Hepatic stellate cell (primary cell): ENCODE results near the gene CDH8.
"Not testable (repeated sequence)": the region's sequence is repeated elsewhere in the genome, so short reads cannot be mapped to it uniquely, and the experiment has no call there.

Experiments
- DNase-seq: peaks from one replicate; pipeline ENCODE4 v3.0.0; 2011; ENCODE audit warnings: low spot score

Gene CDH8

DNA sequence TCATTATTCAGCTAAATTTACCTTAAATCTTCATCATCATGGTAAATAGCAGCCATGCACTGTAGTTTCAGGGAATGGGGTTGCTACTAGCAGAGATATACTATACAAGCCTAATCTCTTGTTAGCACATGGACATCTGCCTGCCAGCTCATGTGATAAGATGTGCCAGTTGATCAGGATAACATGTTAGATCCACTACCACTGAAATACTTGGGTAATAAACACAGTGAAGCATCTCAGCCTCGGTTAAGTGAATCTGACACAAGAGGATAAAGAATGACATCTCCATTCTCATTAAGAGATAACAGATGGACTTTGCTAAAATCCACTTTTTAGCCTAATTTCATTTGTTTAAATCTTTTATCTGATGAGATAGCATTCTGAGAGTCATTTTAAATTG is 256.1 kb downstream of the CDH8 start:
- no peak for DNase-seq

- no peak for DNase-seq
Measured at GRCh38 chr16:61770301-61770700, 265.9 kb downstream of the CDH8 start.

DNA sequence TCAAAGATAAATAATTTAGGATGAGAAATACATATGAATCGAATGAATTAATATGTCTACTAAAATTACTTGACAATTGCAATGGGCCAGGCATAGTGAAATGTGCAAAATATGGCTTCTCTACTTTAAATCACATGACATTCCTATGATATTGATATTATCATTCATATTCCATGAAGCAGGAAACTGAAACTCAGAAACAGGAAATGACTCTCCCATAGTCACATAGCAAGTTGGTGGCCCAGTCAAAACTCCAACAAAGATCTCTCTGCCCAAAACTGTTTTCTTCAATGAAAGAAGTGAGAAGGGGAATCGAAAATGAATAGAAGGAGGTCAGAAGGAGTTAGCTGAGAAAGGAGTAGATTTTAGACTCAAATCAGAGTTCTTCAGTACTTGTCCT is 272.2 kb downstream of the CDH8 start:
- no peak for DNase-seq

DNA sequence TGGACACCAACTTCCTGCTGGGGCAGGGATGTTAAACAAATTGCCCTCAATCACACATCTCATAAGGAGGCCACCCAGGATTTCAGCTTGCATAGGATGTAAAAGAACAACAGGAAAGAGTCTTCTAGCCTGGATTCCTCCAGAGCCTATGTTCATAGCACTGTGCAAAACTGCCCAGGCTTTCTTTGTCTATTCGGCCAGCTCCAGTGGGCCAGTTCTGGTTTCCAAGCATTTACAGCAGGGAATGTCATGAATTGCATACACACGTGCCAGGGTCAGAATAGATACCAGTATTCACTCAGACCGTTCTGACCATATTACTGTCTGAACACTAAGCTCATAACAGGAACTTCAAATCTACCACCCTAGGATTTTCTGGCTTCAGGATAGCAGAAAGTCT is 273.2 kb downstream of the CDH8 start:
- no peak for DNase-seq

DNA sequence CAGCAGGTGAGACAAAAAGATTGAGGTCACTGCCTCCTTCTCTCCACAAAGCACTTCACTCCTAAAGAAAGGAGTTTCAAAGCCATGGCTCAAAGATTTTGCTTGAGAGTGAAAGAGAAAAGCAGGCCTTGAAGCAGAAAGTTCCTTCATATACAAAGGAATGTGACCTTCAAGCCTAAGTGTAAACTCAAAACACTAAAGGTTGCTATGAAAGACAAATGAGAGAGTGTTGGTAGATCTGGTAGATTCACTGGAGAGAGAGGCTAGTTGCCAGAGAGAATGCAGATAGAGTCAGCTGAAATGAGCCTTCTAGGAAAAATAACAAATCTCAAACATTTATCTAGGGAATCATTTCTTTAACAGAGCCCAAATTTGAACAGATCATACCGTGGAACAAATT is 305.2 kb downstream of the CDH8 start:
- no peak for DNase-seq

- no peak for DNase-seq
Measured at GRCh38 chr16:61726701-61727100, 309.5 kb downstream of the CDH8 start.

DNA sequence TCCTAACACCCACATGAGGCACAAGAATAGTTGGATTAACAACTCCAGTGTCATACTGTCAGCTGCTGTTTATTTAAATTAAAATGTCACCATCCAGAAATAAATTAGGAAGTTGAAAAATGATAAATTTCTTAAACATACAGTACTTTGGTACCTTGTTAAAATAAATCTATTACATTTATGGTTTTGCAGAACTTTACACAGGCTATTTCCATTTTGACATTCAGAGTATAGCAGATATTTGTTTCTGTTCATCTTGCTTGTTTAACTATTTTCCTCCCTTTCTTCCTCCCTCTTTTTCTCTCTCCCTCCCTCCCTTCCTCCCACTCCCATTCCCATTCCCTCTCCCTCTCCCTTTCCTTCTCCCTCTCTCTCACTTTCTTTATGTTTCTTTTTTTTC is 310.1 kb downstream of the CDH8 start:
- no peak for DNase-seq

DNA sequence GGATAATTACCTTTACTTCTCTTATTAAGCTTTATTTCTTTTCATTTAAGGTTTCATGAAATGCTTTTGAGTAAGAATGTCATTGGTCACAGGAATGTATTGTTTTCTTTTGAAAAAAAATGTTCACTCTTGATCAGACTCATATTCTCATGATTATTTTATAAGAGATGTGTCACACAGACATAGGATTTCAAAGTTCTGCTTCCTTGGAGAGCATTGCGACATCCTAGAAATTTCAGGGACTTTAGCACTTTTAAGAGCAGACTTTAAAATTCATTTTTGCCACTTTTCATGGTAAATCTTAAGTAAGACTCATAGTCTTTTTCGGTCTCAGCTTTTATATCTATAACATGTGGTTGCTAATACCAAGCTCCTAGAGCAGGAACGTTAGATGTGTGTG is 314.7 kb downstream of the CDH8 start:
- no peak for DNase-seq

- no peak for DNase-seq
Measured at GRCh38 chr16:61715393-61715792, 320.8 kb downstream of the CDH8 start.

DNA sequence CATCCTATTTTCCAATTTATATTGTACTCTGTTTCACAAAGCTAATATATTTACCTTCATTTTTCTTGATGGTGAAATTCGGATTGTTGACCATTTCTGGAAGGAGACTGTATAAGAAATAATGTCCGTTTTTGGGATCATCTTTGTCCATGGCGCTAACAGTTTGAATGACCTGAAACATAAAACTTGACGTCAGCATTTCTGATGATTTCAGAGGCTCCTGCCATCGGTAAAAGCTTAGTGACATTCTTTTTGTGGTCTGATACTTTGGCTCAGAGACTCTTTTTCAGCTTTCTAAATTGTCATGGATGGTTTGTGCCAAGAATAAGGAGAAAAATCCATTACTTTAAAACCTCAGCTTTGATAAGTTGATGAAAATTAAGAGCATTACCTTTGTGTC is 322.5 kb downstream of the CDH8 start:
- DNase-seq, result no peak

GRCh38 chr16:61699640-61700039 is 336.6 kb downstream of the CDH8 start:
- not testable (repeated sequence) for DNase-seq

DNA sequence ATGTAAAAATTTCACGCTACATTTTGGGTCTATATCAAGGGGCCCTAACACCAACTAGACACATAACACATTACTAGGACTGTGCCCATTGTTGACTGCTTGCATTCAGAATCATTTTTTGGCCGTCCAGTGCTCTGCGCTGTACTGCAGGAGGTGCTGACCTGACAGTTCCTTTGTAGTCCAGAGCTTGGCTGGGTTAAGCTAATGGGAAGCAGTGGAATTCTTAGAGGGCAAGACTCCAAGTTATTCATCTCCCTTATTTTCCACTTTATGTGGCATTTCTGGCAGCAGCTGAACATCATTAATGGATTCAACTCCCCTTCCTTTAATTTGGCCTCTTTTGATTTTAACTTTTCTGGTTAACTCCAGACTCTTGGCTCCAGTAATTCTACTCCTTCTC is 351.7 kb downstream of the CDH8 start:
- DNase-seq, result no peak

GRCh38 chr16:61681673-61682072 is 354.6 kb downstream of the CDH8 start:
- no peak for DNase-seq

- DNase-seq, result no peak
Measured at GRCh38 chr16:61681124-61681523, 355.1 kb downstream of the CDH8 start.

DNA sequence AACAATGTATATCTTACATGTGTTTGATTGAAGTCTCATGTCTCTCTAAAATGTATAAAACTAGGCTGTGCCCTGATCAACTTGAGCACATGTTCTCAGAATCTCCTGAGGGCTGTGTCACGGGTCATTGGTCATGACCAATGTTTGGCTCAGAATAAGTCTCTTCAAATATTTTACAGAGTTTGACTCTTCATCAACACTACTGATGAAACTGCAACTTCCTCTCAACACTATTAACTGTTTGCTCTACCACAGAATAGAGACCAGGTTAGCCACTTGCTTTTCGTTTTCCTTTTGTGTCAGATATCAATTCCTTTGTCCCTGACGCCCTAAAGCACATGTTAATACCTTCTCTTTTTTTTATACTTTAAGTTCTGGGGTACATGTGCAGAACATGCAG is 358.1 kb downstream of the CDH8 start:
- no peak for DNase-seq

GRCh38 chr16:61677776-61678175 is 358.5 kb downstream of the CDH8 start:
- no peak for DNase-seq

DNA sequence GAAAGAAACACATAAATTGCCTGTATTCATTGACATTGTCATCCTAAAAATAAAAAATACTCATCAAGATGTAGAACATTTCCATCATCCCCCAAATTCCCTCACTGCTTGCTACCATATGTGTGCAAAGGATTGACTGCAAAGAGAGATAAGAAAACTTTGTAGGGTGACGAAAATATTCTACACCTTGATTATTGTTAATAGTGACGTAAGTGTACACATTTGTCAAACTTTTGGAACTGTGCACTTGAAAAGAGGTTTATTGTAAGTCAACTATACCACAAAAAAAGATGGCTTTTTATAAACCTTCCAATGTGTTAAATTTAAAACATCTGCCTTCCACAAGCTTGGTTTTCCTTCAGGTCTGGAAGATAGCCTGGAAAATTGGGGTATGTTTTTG is 359.5 kb downstream of the CDH8 start:
- DNase-seq, result no peak

GRCh38 chr16:61671161-61671560 is 365.1 kb downstream of the CDH8 start:
- no peak for DNase-seq

- no peak for DNase-seq
Measured at GRCh38 chr16:61665512-61665911, 370.7 kb downstream of the CDH8 start.

- no peak for DNase-seq
Measured at GRCh38 chr16:61659936-61660335, 376.3 kb downstream of the CDH8 start.

DNA sequence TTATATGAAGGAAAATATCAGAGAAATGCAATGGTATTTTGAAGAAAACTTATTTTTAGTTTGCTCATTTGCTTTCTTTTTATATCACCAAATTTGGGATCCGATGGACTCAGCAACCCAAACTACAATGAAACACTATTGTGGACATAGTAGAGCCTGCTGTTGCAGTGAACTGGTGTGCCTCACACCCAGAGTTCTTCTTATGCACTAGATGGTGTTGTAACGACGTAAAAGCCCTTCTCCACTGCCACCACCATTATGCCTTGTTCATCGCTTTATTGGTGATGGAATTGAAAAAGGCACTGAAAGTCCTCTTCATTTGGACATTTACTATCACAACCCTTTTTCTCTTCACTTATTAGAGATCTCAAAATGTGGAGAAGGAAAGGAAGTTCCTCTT is 381.3 kb downstream of the CDH8 start:
- no peak for DNase-seq

- DNase-seq, result no peak
Measured at GRCh38 chr16:61653544-61653943, 382.7 kb downstream of the CDH8 start.

GRCh38 chr16:61645561-61645960 is 390.7 kb downstream of the CDH8 start:
- DNase-seq, result no peak

- DNase-seq, result no peak
Measured at GRCh38 chr16:61644736-61645135, 391.5 kb downstream of the CDH8 start.

GRCh38 chr16:61617219-61617783 is 418.9 kb downstream of the CDH8 start:
- DNase-seq, result no peak
